D341Med (cell line): Measurements from ENCODE around the gene PHLPP1.
"Not testable (repeated sequence)": the region's sequence is repeated elsewhere in the genome, so short reads cannot be mapped to it uniquely, and the experiment has no call there.

Experiments used
- DNase-seq: peaks from one replicate; pipeline ENCODE4 v3.0.0; 2012; ENCODE audit warnings: low spot score

The PHLPP1 gene

DNA sequence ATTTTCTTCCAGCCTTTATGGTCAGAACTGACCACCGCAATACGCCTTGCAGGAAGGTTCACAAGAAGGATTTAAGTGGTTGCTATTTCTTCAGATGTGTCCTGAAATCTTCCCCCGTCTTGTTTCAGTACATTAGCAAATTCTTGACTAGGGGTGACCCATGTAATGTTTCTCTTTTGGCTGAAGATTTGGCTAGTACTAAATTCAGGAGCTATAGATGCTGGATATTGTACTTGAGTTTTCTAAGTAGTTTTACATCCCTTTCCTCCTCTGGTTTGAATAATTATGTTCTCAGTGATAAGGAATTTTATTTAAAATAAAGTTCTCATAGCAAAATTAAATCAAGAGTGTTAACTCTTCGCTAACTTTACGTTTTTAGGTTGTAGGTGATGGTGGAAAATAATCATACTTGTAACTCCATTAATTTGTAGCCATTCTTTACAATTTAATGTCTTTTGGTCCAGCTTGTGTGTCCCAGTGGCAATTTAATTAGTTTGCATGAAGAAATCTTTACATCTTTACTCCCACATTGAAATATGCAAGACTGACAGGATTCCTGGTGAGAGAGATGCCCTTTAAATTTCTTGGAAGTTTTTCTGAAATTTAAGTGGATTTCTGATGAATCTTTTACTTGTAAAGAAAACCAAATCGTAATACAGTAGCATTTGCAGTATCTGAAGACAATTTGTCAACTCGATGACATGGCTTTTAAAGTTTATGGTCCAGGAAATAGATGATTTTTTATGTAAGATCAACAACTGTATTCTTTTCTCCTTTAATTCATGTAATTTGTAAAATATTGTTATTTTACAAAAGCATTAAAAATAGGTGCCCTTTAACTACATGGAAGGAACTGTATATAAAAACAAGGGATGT lies 2.8 kb downstream of the PHLPP1 start:
- no peak for DNase-seq

- DNase-seq = no peak
These were observed 4.7 kb downstream of the PHLPP1 start for GRCh38 chr18:62720048-62720447.

GRCh38 chr18:62720766-62721613 lies 5.6 kb downstream of the PHLPP1 start:
- no peak for DNase-seq

DNA sequence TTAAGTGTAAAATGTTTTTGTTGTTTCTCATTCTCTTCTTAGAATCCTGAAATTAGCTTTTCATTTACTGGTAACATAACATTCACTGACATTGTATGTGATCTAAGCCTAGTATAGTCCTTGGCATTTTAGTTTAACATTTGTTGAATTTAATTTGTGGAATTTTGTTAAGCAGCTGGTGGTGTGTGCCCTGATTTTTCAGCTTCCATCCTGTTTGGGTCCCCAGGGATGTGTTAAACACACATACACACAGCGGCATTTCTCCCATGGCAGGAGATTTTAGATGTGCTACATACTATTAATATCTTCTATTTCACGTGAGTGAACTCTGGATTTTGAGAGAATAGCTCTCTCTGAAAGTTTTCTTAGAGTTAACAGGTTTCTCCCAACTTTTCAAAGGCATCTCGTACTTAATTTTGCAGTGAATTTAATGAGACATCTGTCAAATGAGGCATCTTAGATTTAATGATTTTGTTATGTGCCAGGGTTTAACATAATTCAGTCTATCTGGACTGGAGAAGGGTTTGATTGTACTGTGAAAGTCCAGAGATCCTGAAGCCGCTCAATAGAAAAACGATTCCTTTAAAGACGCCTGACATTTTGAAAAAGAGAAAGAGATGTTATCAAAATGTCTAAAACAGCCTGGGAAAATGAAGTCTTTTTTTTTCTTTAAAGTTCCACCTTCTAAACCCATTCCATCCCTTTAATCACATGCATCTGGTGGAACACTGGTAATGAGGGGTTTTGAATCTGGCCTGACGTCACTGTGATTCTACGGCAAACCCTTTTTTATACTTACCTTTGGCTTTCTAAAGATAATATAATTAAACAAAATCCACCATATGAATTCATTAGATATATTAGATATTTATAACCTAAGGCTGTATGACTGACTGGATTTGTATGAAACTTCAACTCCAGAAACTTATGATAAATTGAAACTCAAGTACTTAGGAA lies 6.8 kb downstream of the PHLPP1 start:
- no peak for DNase-seq

DNA sequence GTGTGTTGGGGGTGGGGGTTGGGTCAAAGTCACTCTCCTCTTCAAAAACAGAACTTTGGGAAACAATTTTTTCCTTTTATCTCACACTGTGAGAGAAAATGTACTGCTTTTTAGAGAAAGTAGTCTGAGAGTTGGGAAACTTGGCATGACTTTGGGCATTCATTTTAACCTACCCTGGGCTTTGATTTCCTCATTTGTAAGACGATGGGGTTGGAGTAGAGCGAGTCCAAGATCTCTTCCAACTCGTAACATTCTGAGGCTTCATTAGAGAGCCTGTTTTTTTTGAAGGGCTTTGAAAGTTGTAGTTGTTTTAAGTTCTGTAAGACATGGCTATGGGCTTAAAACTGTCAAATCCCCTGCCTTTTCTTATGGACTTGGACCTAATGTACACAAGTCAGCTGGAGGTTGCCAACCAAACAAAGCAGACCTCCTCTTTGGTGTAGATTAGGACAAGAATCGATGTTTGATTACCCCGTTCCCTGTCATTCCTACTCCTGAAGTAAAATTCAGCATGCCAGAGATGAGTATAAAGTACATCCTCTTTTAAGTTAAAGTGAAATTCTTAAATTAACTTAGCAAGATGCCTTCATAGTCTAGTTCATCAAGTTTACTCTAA lies 8.4 kb downstream of the PHLPP1 start:
- no peak for DNase-seq

DNA sequence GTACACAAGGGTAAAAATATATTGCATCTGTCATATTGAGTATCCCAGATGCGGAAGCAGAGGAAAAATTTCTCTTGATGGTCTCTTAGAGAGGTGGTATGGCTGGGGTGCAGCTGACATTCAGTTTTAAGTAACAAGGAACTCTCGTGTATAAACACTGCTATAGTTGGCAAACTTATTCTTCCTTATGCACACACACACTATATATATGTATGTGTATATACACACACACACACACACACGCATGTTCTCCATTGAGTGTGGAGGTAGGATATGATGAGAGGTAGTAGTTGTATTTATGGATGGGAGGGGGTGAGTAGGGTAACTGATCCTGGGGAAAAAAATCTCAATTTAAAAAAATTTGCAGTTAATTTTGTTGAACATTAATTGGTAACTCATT lies 10.6 kb downstream of the PHLPP1 start:
- no peak for DNase-seq

- DNase-seq = no peak
These were observed 12.9 kb downstream of the PHLPP1 start for GRCh38 chr18:62728254-62728653.

GRCh38 chr18:62729487-62730386 lies 14.4 kb downstream of the PHLPP1 start:
- DNase-seq = no peak

DNA sequence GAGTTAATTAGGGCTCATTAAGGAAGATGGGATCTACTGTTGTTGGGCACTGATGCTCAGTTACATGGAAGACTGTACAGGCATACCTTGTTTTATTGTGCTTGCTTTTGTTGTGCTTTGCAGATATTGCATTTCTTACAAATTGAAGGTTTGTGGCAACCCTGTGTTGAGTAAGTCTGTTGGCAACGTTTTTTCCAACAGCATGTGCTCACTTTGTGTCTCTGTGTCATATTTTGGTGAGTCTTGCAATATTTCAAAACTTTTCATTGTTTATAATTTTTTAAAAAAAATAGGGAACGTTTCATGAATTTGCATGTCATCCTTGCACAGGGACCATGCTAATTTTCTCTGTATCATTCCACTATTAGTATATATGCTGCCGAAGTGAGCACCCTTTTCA lies 15.6 kb downstream of the PHLPP1 start:
- DNase-seq = no peak

DNA sequence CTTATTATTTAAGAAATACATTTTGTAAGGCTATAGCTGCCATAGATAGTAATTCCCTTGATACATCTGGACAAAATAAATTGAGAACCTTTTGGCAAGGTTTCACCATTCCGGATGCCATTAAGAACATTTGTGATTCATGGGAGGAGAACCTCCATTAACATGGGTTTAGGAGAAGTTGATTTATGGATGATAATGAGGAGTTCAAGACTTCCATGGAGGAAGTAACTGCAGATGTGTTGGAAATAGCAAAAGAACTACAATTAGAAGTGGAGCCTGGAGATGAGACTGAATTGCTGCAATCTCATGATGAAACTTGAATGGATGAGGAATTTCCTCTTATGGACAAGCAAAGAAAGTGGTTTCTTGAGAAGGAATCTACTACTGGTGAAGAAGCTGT lies 17.3 kb downstream of the PHLPP1 start:
- no peak for DNase-seq

DNA sequence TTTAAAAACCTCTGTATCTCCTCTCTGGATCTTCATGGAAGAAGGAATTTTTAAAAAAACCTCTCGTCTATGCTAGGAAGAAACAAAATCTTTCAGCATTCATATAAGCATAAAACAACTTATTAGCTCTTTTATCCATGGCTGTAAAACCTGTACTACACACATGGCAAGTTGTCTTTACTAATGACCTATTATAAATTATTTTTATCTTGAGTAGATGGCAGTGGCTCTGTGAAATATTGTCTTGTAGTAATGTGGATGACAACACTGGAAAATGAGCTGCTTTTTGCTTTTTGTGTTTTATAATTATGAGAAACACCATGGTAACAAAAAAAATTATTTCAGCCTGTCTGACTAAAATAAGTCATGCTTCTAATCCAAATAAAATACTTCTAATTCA lies 18.9 kb downstream of the PHLPP1 start:
- DNase-seq = no peak

DNA sequence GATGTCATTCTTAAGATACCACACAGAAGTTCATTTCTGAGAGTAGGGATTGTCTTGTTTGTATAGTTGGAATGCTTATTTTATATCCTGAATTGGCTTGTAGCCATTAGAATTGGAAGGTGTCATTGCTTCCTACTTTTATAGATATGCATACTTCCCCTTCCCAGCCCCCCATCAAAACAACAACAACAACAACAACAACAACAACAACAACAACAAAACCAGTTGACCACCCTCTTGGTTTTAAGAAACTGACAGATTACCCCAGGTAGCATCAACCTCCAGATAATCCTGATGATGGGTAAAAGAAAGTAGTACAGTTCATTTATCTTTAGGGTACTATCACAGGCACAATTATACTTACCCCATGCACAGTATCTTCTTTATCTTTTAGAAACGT lies 20.0 kb downstream of the PHLPP1 start:
- DNase-seq = no peak

DNA sequence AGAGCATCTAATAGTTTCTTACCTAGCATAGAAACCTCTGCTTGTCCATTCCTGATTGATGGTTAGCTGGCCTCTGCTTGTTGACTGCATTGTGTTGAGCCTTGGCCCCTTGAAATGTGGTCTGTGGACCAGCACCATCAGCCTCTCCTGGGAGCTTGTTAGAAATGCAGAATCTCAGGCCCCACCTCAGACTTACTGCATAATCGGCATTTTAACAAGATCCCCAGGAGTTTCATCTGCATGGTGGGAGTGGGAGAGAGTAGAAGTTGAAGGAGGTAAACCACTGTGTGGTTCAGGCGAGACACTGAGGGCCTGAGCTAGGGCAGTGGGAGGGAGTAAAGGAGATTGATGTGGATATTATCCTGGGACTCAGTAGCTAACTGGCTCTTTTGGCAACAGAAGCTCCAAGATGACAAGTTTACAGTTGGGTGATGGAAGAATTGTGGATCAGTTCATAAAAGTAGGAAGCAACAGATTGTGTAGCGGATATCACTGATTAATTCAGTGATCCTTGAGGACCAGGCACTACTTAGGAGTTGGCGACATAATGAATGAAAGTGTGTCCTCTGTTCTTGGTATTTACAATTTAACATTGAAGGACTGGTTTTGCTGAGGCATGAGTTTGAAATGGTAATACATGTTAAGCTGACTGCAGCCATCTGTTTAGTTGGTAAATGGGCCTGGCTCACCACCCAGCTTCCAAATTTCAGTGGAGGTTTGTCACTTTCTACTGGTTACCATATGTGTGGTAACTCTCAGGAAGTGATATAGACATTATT lies 20.9 kb downstream of the PHLPP1 start:
- DNase-seq = no peak

- no peak for DNase-seq
These were observed 22.0 kb downstream of the PHLPP1 start for GRCh38 chr18:62737241-62737873.

DNA sequence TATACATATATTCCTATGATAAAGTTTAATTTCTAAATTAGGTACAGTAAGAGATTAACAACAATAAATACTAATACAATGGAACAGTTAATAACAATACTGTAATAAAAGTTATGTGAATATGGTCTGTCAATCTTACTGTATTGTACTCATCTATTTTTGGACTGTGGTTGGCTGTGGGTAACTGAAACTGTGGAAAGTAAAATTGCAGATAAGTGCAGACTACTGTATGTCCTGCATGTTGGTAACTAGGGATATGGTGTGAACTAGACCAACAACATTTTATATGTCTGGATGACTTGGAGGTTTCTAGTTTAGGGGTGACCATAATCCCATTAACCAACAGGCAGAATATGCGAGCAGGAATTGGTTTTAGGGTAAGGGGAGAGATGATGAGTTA lies 23.3 kb downstream of the PHLPP1 start:
- no peak for DNase-seq

- DNase-seq = no peak
These were observed 24.6 kb downstream of the PHLPP1 start for GRCh38 chr18:62739911-62740310.

DNA sequence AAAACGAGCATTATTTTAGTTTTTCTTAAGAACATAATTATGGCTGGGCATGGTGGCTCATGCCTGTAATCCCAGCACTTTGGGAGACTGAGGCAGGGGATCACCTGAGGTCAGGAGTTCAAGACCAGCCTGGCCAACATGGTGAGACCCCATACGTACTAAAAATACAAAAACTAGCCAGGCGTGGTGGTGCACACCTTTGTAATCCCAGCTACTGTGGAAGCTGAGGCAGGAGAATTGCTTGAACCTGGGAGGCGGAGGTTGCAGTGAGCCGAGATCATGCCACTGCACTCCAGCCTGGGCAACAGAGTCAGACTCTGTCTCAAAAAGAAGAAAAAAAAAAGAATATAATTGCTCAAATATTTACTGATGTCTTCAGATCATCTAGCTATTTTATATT lies 25.3 kb downstream of the PHLPP1 start:
- DNase-seq = not testable (repeated sequence)

- no peak for DNase-seq
These were observed 25.8 kb downstream of the PHLPP1 start for GRCh38 chr18:62741118-62741566.

GRCh38 chr18:62741584-62741983 lies 26.2 kb downstream of the PHLPP1 start:
- no peak for DNase-seq
